Mesenchymal stem cell (in vitro differentiated cells and primary cell): ENCODE measurements around the gene ILF3.

Source experiments
- DNase-seq: peaks from one replicate; pipeline ENCODE4 v3.0.0-alpha.2; 2013
- H2AFZ ChIP-seq: one replicate; pipeline ENCODE4 v1.6.1; 2013; ENCODE audit warnings: low read depth, mild to moderate bottlenecking, control low read depth, inconsistent platforms, low read length, moderate library complexity
- H2AK5ac ChIP-seq: 2 replicates; pipeline ENCODE4 v1.6.1; 2013; ENCODE audit warnings: low read length, moderate library complexity, mild to moderate bottlenecking, inconsistent platforms; ENCODE audit not compliant: severe bottlenecking
- H2BK120ac ChIP-seq: one replicate; pipeline ENCODE4 v1.6.1; 2013; ENCODE audit warnings: low read depth, mild to moderate bottlenecking, inconsistent platforms, low read length, moderate library complexity
- H2BK12ac ChIP-seq, 2 experiments: one replicate each; pipeline ENCODE4 v1.6.1; 2013; ENCODE audit warnings: inconsistent platforms in 2 of 2, low read length in 2 of 2, mild to moderate bottlenecking in 2 of 2, moderate library complexity in 2 of 2, control low read depth in 1 of 2
- H2BK15ac ChIP-seq: one replicate; pipeline ENCODE4 v1.6.1; 2013; ENCODE audit warnings: mild to moderate bottlenecking, low read depth, inconsistent platforms; ENCODE audit not compliant: poor library complexity, severe bottlenecking
- H2BK5ac ChIP-seq: 2 replicates; pipeline ENCODE4 v1.6.1; 2013; ENCODE audit warnings: low read depth, mild to moderate bottlenecking, low read length, control low read depth, inconsistent platforms; ENCODE audit not compliant: poor library complexity, severe bottlenecking
- H3K14ac ChIP-seq, 2 experiments: one replicate each; pipeline ENCODE4 v1.6.1; 2013; ENCODE audit warnings: inconsistent platforms in 2 of 2, low read length in 2 of 2, control low read depth in 1 of 2, mild to moderate bottlenecking in 1 of 2, moderate library complexity in 1 of 2
- H3K18ac ChIP-seq, 2 experiments: one replicate each; pipeline ENCODE4 v1.6.1; 2013; ENCODE audit warnings: inconsistent platforms in 2 of 2, low read length in 2 of 2, control low read depth in 1 of 2, low read depth in 1 of 2, mild to moderate bottlenecking in 1 of 2
- H3K23ac ChIP-seq, 2 experiments: one replicate each; pipeline ENCODE4 v1.6.1; 2013; ENCODE audit warnings: inconsistent platforms in 2 of 2, low read length in 2 of 2, mild to moderate bottlenecking in 2 of 2, moderate library complexity in 2 of 2, control low read depth in 1 of 2
- H3K27ac ChIP-seq: 2 replicates; pipeline ENCODE4 v1.5.1; 2013; ENCODE audit warnings: mild to moderate bottlenecking, moderate library complexity, low read length, control low read depth, inconsistent platforms; ENCODE audit not compliant: poor library complexity, severe bottlenecking
- H3K27me3 ChIP-seq, 2 experiments: 2 replicates each; pipeline versions ENCODE4 v1.6.1 to v1.7.0; 2013; ENCODE audit warnings: low read length in 2 of 2, mild to moderate bottlenecking in 2 of 2, moderate library complexity in 2 of 2, control low read depth in 1 of 2, inconsistent platforms in 1 of 2; ENCODE audit not compliant: control insufficient read depth in 1 of 2, insufficient read depth in 1 of 2
- H3K36me3 ChIP-seq, 2 experiments: 2 replicates each; pipeline versions ENCODE4 v1.6.1 to v1.7.0; 2013; ENCODE audit warnings: low read length in 2 of 2, control low read depth in 1 of 2, inconsistent platforms in 1 of 2, low read depth in 1 of 2, mild to moderate bottlenecking in 1 of 2; ENCODE audit not compliant: insufficient read depth in 2 of 2, control insufficient read depth in 1 of 2
- H3K4ac ChIP-seq, 2 experiments: one replicate each; pipeline ENCODE4 v1.6.1; 2013; ENCODE audit warnings: inconsistent platforms in 2 of 2, low read length in 2 of 2, mild to moderate bottlenecking in 2 of 2, moderate library complexity in 2 of 2, control low read depth in 1 of 2, low read depth in 1 of 2
- H3K4me1 ChIP-seq: 2 replicates; pipeline ENCODE4 v1.6.1; 2013; ENCODE audit warnings: low read depth, low read length, control low read depth; ENCODE audit not compliant: control insufficient read depth, insufficient read depth
- H3K4me2 ChIP-seq: 2 replicates; pipeline ENCODE4 v1.6.1; 2013; ENCODE audit warnings: low read length, mild to moderate bottlenecking, inconsistent platforms; ENCODE audit not compliant: poor library complexity, severe bottlenecking
- H3K4me3 ChIP-seq, 2 experiments: 2 replicates each; pipeline versions ENCODE4 v1.5.1 to v1.7.0; 2013; ENCODE audit warnings: low read length in 2 of 2, mild to moderate bottlenecking in 2 of 2, control low read depth in 1 of 2, low read depth in 1 of 2; ENCODE audit not compliant: insufficient read depth in 1 of 2
- H3K79me1 ChIP-seq: replicated peaks from 2 replicates; pipeline ENCODE4 v1.6.1; 2013; ENCODE audit warnings: mild to moderate bottlenecking, control low read depth, low read length, inconsistent platforms; ENCODE audit not compliant: poor library complexity, severe bottlenecking
- H3K9ac ChIP-seq: 2 replicates; pipeline ENCODE4 v1.7.0; 2013; ENCODE audit warnings: mild to moderate bottlenecking, low read length, moderate library complexity
- H3K9me3 ChIP-seq: 2 replicates; pipeline ENCODE4 v1.7.0; 2013; ENCODE audit warnings: mild to moderate bottlenecking, low read length; ENCODE audit not compliant: control insufficient read depth
- H4K8ac ChIP-seq: one replicate; pipeline ENCODE4 v1.6.1; 2013; ENCODE audit warnings: inconsistent platforms, mild to moderate bottlenecking, low read length, moderate library complexity
- H4K91ac ChIP-seq: one replicate; pipeline ENCODE4 v1.6.1; 2013; ENCODE audit warnings: mild to moderate bottlenecking, low read length, inconsistent platforms
- WGBS: methylation state at CpG from one replicate; pipeline ENCODE4 v1.1.7; 2013; ENCODE audit warnings: mixed read lengths; 5-methylcytosine and 5-hydroxymethylcytosine counted together

The ILF3 gene

GRCh38 chr19:10692673-10693264 is 38.6 kb downstream of the ILF3 start:
- Histone ChIP-seq H2AFZ (no peak overlapping the region), H3K79me1 (peaks cover 36% of the 10 kb centered on the region), H2BK15ac (no peak overlapping the region), H2BK12ac (no peak overlapping the region), H3K27me3 (peaks cover 0 to 4% of the 10 kb centered on the region in 2 experiments), H3K14ac (no peak overlapping the region), H3K9ac (no peak overlapping the region), H2BK120ac (no peak overlapping the region), H4K8ac (no peak overlapping the region), H2AK5ac (no peak overlapping the region), H3K4me3 (no peak overlapping the region), H3K27ac (no peak overlapping the region), H3K4me2 (no peak overlapping the region), H3K36me3 (peaks cover 52 to 57% of the 10 kb centered on the region in 2 experiments), H3K23ac (no peak overlapping the region), H3K9me3 (no peaks in the 10 kb centered on the region), H4K91ac (no peak overlapping the region), H3K4me1 (peaks cover 22% of the 10 kb centered on the region), H3K18ac (no peak overlapping the region), H2BK5ac (no peak overlapping the region), H3K4ac (no peak overlapping the region)
- 91% methylated on average over 5 of the region's 5 CpGs for WGBS
- no peak for DNase-seq

GRCh38 chr19:10694706-10695307 is 40.7 kb downstream of the ILF3 start:
- H3K4ac ChIP-seq = no peak overlapping the region
- H4K8ac ChIP-seq = no peak overlapping the region
- no peak overlapping the region for H3K23ac ChIP-seq
- no peak overlapping the region for H2BK120ac ChIP-seq
- H2AFZ ChIP-seq = no peak overlapping the region
- H3K4me3 ChIP-seq = no peak overlapping the region
- no peak for DNase-seq
- no peak overlapping the region for H2AK5ac ChIP-seq
- 71% methylated on average over 16 of the region's 16 CpGs for WGBS
- no peaks in the 10 kb centered on the region for H3K9me3 ChIP-seq
- no peak overlapping the region for H2BK15ac ChIP-seq
- peaks cover 22% of the 10 kb centered on the region for H3K4me1 ChIP-seq
- no peak overlapping the region for H2BK5ac ChIP-seq
- no peak overlapping the region for H3K9ac ChIP-seq
- no peak overlapping the region for H3K14ac ChIP-seq
- H4K91ac ChIP-seq = no peak overlapping the region
- no peak overlapping the region for H3K27ac ChIP-seq
- H3K79me1 ChIP-seq = peaks cover 21% of the 10 kb centered on the region
- H3K4me2 ChIP-seq = no peak overlapping the region
- H3K27me3 ChIP-seq = peaks cover 0 to 4% of the 10 kb centered on the region in 2 experiments
- H3K18ac ChIP-seq = no peak overlapping the region
- H2BK12ac ChIP-seq = no peak overlapping the region
- peaks cover 31 to 38% of the 10 kb centered on the region in 2 experiments for H3K36me3 ChIP-seq

GRCh38 chr19:10695401-10696398 is 41.6 kb downstream of the ILF3 start:
- Histone ChIP-seq H3K4me1 (peaks cover 17% of the 10 kb centered on the region), H2AK5ac (no peak overlapping the region), H2BK120ac (no peak overlapping the region), H3K9me3 (no peaks in the 10 kb centered on the region), H3K9ac (no peak overlapping the region), H3K14ac (no peak overlapping the region), H2BK12ac (no peak overlapping the region), H4K8ac (no peak overlapping the region), H3K4me2 (peak overlapping the region; percentile 68), H2BK5ac (no peak overlapping the region), H3K4me3 (peak overlapping the region in 1 of 2 experiments; percentile 67), H3K27ac (no peak overlapping the region), H3K18ac (no peak overlapping the region), H3K27me3 (peaks cover 0 to 4% of the 10 kb centered on the region in 2 experiments), H3K36me3 (peaks cover 22 to 29% of the 10 kb centered on the region in 2 experiments), H4K91ac (no peak overlapping the region), H3K4ac (no peak overlapping the region), H3K23ac (no peak overlapping the region), H3K79me1 (peaks cover 14% of the 10 kb centered on the region), H2BK15ac (no peak overlapping the region), H2AFZ (no peak overlapping the region)
- 19% methylated on average over 57 of the region's 59 CpGs for WGBS
- peak; percentile 95 for DNase-seq
